Spleen (tissue), 11 donors: ENCODE data around the gene LDHD. TPM values are rescaled to one million over a fixed set of nuclear protein-coding genes. Genes with fewer than 3 reads are reported as not detected.

ENCODE experiments used
- DNase-seq: peaks from one replicate; pipeline ENCODE4 v3.0.0-alpha.2; 2020
- H3K27ac ChIP-seq, 8 donors: fragments of 200-600 bp; sonication (generic) in 7 of 8; 1 replicate in 4 of 8; 2 replicates in 4 of 8; pipeline versions ENCODE4 v1.5.0 to v1.8.0; 2016 to 2021; ENCODE audit warnings: inconsistent platforms in 4 of 8, mild to moderate bottlenecking in 4 of 8, moderate library complexity in 1 of 8
- H3K27me3 ChIP-seq, 7 donors: fragments of 200-600 bp; sonication (generic) in 6 of 7; replicated peaks in 1 of 7; 1 replicate in 4 of 7; 2 replicates in 3 of 7; pipeline versions ENCODE4 v1.5.0 to v1.8.0; 2016 to 2021; ENCODE audit warnings: inconsistent platforms in 3 of 7, mild to moderate bottlenecking in 1 of 7
- H3K36me3 ChIP-seq, 6 donors: fragments of 200-600 bp; sonication (generic) in 5 of 6; 1 replicate in 4 of 6; 2 replicates in 2 of 6; pipeline versions ENCODE4 v1.5.0 to v1.8.0; 2016 to 2021; ENCODE audit warnings: inconsistent platforms in 2 of 6
- H3K4me1 ChIP-seq, 6 donors: fragments of 200-600 bp; sonication (generic) in 5 of 6; 1 replicate in 3 of 6; 2 replicates in 3 of 6; pipeline versions ENCODE4 v1.5.0 to v1.8.0; 2016 to 2021; ENCODE audit warnings: inconsistent platforms in 3 of 6
- H3K4me3 ChIP-seq, 8 donors: fragments of 200-600 bp; sonication (generic) in 7 of 8; 1 replicate in 4 of 8; 2 replicates in 4 of 8; pipeline versions ENCODE4 v1.5.0 to v1.8.0; 2016 to 2021; ENCODE audit warnings: inconsistent platforms in 4 of 8, mild to moderate bottlenecking in 4 of 8, moderate library complexity in 2 of 8
- H3K9me3 ChIP-seq, 8 donors: fragments of 200-600 bp; sonication (generic) in 7 of 8; 1 replicate in 4 of 8; 2 replicates in 4 of 8; pipeline versions ENCODE4 v1.5.0 to v1.8.0; 2016 to 2021; ENCODE audit warnings: inconsistent platforms in 4 of 8
- POLR2A ChIP-seq, 3 donors: fragments of 450-650 bp; IDR thresholded peaks; one replicate each; pipeline ENCODE4 v1.5.1; 2017; ENCODE audit warnings: antibody characterized with exemption in 3 of 3, mild to moderate bottlenecking in 1 of 3
- POLR2AphosphoS5 ChIP-seq, 3 donors: sonication (generic); formaldehyde crosslinking; IDR thresholded peaks; one replicate each; pipeline ENCODE4 v1.5.1; 2017; ENCODE audit warnings: antibody characterized with exemption in 3 of 3
- WGBS, 5 donors: extraction: QIAGEN DNeasy Blood & Tissue Kit in 3 of 5; methylation state at CpG; one replicate each; pipeline versions ENCODE4 v1.1.5 to v1.1.7; 2013 to 2018; 5-methylcytosine and 5-hydroxymethylcytosine counted together
- intact Hi-C: fragments of 100-400 bp; cut with DNase I; formaldehyde crosslinking; loops from one replicate; pipeline ENCODE4 v1.15.0; 2023; ENCODE audit warnings: low total_unique reads
- polyA plus RNA-seq, 3 donors: library from polyadenylated mRNA; stranded (reverse); fragments of 200-250 nt; gene quantifications; one replicate each; pipeline ENCODE4 v1.2.1, GENCODE V29; 2013
- total RNA-seq, 7 donors: library from RNA; depleted of rRNA in 3 of 7; stranded (reverse); fragments of >200 nt in 3 of 7; fragmentation: NEBNext Ultra II Directional in 4 of 7; extraction: Animal tissue kit (Norgen Biotek cat#: 25700) in 4 of 7; gene quantifications; one replicate each; pipeline versions ENCODE4 v1.1.0 to v1.2.1, GENCODE V29; 2016 to 2021
- TF ChIP-seq, protein P1 (sequence below), 11 experiments: fragments of 200-600 bp in 7 of 11; fragments of 450-650 bp in 4 of 11; sonication (generic) in 4 of 11; IDR thresholded peaks in 8 of 11; conservative IDR thresholded peaks in 3 of 11; 1 replicate in 7 of 11; 2 replicates in 4 of 11; pipeline versions ENCODE4 v1.4.0 to v1.8.0; 2016 to 2021; ENCODE audit warnings: antibody characterized with exemption in 11 of 11, inconsistent platforms in 4 of 11, mild to moderate bottlenecking in 1 of 11
- donor health status: healthy with polysubstance abuse.
- donor health status: DM: no; HTN: no; CAD: no; lungs with moderate emphysema.
- donor health status: DM: no; HTN: no; CAD: no.
- donor health status: Bipolar disorder and iron deficiency.
- donor health status: healthy.
- donor health status: DM: no; HTN: no; CAD: no.
- donor health status: DM: yes; HTN: yes; CAD: no.

Gene LDHD
- total and polyA plus RNA-seq, 10 donors, result 0.53 to 3.3 (median 1.1) TPM

DNA sequence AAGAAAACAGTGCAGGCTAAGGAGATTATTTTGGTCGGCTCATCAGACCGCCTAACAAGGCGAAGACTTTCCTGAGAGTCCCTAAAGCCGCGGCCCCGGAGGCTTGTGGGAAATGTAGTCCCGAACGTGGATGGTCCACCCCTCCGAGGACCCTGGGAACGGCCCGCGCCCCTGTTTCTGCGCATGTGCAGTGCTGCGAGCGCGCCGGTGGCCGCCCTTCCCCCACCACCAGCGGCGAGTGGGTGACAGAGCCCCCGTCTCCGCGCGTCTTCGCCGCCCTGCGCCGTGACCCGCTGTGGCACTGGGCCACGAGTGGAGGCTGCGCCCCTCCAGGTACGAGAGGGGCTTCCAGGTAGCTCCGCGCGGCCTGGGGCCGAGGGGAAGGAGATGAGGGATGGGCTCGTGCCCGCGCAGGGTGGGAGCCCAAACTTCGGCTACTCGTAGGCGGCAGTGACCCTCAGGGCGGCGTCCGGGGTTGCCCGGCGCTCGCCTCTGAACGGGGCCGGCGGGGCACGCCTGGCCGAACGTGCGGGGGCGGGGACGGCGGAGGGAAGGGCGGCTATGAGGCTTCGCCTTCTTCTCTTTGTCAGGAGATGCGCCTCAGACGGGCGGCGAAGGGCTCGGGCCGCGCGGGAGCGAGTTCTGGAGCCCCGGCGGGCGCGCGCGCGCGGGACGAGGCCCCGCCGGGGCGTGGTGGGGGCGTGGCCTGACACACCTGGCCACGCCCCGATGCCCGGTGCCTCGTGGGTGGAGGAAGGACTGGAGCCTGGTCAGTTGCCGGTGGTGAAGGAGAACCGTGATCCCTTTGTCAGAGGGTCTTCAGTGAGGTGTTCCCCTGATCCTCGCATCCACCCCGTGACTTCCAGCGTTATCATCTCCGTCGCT, 32.0 kb upstream of the LDHD start, which contains the start of gene ZFP1:
Gene ZFP1, plus strand, starts transcription at position 214 of the 885 bp plus-strand sequence. CDS start 4,428 bp downstream, outside the sequence.
- WGBS, 5 donors, result 0 to 2% (median 1%) methylated on average over 28 to 93 of the region's 93 CpGs
- peak within 1 kb of the TSS; percentile 84 to 100 (median 95) for H3K4me3 ChIP-seq
- intact Hi-C loops, result no loop called here
- peak within 1 kb of the TSS; percentile 77 to 98 (median 97) for H3K27ac ChIP-seq
- H3K36me3 ChIP-seq, result peaks cover 0 to 24% (median under 1%) of the 10 kb centered on the region in 6 donors
- peak; percentile 98 for DNase-seq
- H3K27me3 ChIP-seq, result no peaks in the 10 kb centered on the region
- H3K4me1 ChIP-seq, result peaks cover 0 to 17% (median 12%) of the 10 kb centered on the region in 6 donors
- H3K9me3 ChIP-seq, result peaks cover 6 to 40% (median 34%) of the 10 kb centered on the region in 8 donors
- TF ChIP-seq POLR2A (IDR thresholded peaks at IDR 0.05), result no peak
- TF ChIP-seq, protein P1, sequence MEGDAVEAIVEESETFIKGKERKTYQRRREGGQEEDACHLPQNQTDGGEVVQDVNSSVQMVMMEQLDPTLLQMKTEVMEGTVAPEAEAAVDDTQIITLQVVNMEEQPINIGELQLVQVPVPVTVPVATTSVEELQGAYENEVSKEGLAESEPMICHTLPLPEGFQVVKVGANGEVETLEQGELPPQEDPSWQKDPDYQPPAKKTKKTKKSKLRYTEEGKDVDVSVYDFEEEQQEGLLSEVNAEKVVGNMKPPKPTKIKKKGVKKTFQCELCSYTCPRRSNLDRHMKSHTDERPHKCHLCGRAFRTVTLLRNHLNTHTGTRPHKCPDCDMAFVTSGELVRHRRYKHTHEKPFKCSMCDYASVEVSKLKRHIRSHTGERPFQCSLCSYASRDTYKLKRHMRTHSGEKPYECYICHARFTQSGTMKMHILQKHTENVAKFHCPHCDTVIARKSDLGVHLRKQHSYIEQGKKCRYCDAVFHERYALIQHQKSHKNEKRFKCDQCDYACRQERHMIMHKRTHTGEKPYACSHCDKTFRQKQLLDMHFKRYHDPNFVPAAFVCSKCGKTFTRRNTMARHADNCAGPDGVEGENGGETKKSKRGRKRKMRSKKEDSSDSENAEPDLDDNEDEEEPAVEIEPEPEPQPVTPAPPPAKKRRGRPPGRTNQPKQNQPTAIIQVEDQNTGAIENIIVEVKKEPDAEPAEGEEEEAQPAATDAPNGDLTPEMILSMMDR (IDR thresholded peaks at IDR 0.05 in 8 of 11, conservative IDR thresholded peaks at IDR 0.05 in 3 of 11), result peak in 1 of 11 experiments; percentile 13
- peak; percentile 90 to 93 (median 93) for TF ChIP-seq POLR2AphosphoS5 (IDR thresholded peaks at IDR 0.05)

DNA sequence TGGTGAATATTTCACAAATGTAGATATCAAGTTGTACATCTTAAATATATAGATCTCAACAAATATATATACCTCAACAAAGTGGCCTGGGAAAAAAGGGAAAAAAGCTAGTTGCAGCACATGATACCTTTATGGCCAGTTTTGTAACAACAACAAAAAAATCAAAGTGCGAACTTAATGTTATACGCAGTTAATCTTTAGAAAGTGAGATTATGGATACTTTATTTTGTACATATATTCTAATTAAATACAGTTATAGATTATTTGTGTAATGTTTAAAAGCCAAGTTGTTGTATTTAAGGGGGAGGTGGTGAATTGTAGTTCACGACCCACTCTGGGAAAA, 31.4 kb upstream of the LDHD start:
- H3K36me3 ChIP-seq, result peaks cover 0 to 18% (median 0%) of the 10 kb centered on the region in 6 donors
- intact Hi-C loops, result no loop called here
- peaks cover 0 to 17% (median 12%) of the 10 kb centered on the region in 6 donors for H3K4me1 ChIP-seq
- peak overlapping the region in 7 of 8 donors; percentile 84 to 100 (median 97) for H3K4me3 ChIP-seq
- 59 to 66% (median 62%) methylated on average over 3 of the region's 3 CpGs for WGBS, 5 donors
- no peak for DNase-seq
- TF ChIP-seq POLR2A (IDR thresholded peaks at IDR 0.05) (no peak), POLR2AphosphoS5 (IDR thresholded peaks at IDR 0.05) (no peak)
- TF ChIP-seq, protein P1 (IDR thresholded peaks at IDR 0.05 in 8 of 11, conservative IDR thresholded peaks at IDR 0.05 in 3 of 11), result no peak
- H3K27me3 ChIP-seq, result no peaks in the 10 kb centered on the region
- peak overlapping the region in 6 of 8 donors; percentile 92 to 98 (median 98) for H3K27ac ChIP-seq
- peaks cover 6 to 34% (median 31%) of the 10 kb centered on the region in 8 donors for H3K9me3 ChIP-seq

DNA sequence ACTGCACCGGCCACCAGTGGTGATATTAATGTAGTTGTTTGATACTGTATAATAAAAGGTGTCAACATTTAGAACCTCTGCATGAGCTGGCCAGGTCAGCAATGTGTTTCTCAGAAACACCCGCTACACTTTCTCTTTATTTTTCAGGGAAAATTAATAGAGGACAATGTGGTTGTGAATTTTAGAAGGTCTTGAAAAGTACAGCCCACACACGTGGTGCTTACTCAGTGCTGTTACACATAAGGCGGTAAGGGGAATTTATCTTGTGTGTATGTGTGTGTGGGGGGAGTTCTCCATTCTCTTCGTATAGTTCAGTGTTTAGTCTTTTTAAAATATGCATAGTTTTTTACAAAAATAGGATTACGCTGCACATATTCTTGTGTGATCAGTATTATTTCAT, 27.4 kb upstream of the LDHD start:
- no peaks in the 10 kb centered on the region for H3K27me3 ChIP-seq
- intact Hi-C loops, result no loop called here
- H3K9me3 ChIP-seq, result peaks cover 0 to 10% (median 5%) of the 10 kb centered on the region in 8 donors
- peaks cover 0 to 7% (median 5%) of the 10 kb centered on the region in 6 donors for H3K4me1 ChIP-seq
- H3K36me3 ChIP-seq, result no peaks in the 10 kb centered on the region
- WGBS, 5 donors, result 65 to 85% (median 77%) methylated on average over 6 of the region's 6 CpGs
- DNase-seq, result no peak
- TF ChIP-seq, protein P1 (IDR thresholded peaks at IDR 0.05 in 8 of 11, conservative IDR thresholded peaks at IDR 0.05 in 3 of 11), result no peak
- TF ChIP-seq POLR2AphosphoS5 (IDR thresholded peaks at IDR 0.05), result no peak
- TF ChIP-seq POLR2A (IDR thresholded peaks at IDR 0.05), result no peak
- H3K27ac ChIP-seq, result no peak overlapping the region
- H3K4me3 ChIP-seq, result no peak overlapping the region

DNA sequence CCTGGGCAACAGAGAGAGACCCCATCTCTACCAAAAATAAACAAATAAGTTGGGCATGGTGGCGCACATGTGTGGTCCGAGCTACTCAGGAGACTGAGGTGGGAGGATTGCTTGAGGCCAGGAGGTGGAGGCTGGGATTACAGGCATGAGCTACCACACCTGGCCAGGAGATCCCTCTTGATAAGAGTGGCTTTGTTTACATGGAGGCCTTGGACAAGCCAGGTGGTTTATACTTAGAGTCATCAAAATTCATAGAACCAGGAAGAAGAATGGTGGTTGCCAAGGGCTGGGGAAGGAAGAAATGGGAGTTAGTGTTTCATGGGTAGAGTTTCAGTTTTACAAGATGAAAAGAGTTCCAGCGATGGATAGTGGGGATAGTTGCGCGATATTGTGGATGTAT, 22.9 kb upstream of the LDHD start:
- no peaks in the 10 kb centered on the region for H3K36me3 ChIP-seq
- intact Hi-C loops, result no loop called here
- peaks cover 0 to 8% (median 0%) of the 10 kb centered on the region in 6 donors for H3K4me1 ChIP-seq
- peaks cover 0 to 5% (median 0%) of the 10 kb centered on the region in 7 donors for H3K27me3 ChIP-seq
- DNase-seq, result no peak
- no peak overlapping the region for H3K4me3 ChIP-seq
- no peaks in the 10 kb centered on the region for H3K9me3 ChIP-seq
- 93 to 99% (median 97%) methylated on average over 5 of the region's 5 CpGs for WGBS, 5 donors
- TF ChIP-seq POLR2A (IDR thresholded peaks at IDR 0.05) (no peak), POLR2AphosphoS5 (IDR thresholded peaks at IDR 0.05) (no peak)
- TF ChIP-seq, protein P1 (IDR thresholded peaks at IDR 0.05 in 8 of 11, conservative IDR thresholded peaks at IDR 0.05 in 3 of 11), result no peak
- no peak overlapping the region for H3K27ac ChIP-seq
